ENCODE results near the gene TMEM131.
"Not testable (repeated sequence)": the region's sequence is repeated elsewhere in the genome, so short reads cannot be mapped to it uniquely, and the experiment has no call there.

Gene TMEM131

GRCh38 chr2:98025481-98026037 lies 29.8 kb upstream of the TMEM131 start:
- Histone ChIP-seq H2BK12ac (ENCODE audit: low read length) (no peak overlapping the region), H2BK5ac (ENCODE audit: low read length) (no peak overlapping the region), H2BK15ac (ENCODE audit: low read length) (no peak overlapping the region), H2AFZ (ENCODE audit: low read length) (no peak overlapping the region), H3K27ac (replicated peaks; ENCODE audit: low read length) (no peak overlapping the region), H3K14ac (ENCODE audit: low read length) (no peak overlapping the region), H3K36me3 (replicated peaks in 1 of 2; ENCODE audit: control insufficient read depth in 2 of 2, insufficient read depth in 2 of 2, low read length in 2 of 2) (no peaks in the 10 kb centered on the region), H3K79me1 (ENCODE audit: low read depth, low read length) (no peaks in the 10 kb centered on the region), H4K91ac (ENCODE audit: low read depth, low read length, poor library complexity) (no peak overlapping the region), H3K9me3 (replicated peaks in 1 of 2; ENCODE audit: control insufficient read depth in 2 of 2, insufficient read depth in 1 of 2, low read depth in 1 of 2, low read length in 2 of 2) (no peaks in the 10 kb centered on the region), H4K8ac (ENCODE audit: low read depth, low read length) (no peak overlapping the region), H2BK120ac (ENCODE audit: low read depth, low read length) (no peak overlapping the region), H3K4me3 (ENCODE audit: low read length in 2 of 2) (no peak overlapping the region), H3K27me3 (ENCODE audit: control insufficient read depth in 3 of 3, insufficient read depth in 3 of 3, low read depth in 1 of 3, low read length in 3 of 3) (peaks cover 0 to 2% (median 0%) of the 10 kb centered on the region in 3 experiments), H3K4ac (ENCODE audit: low read length) (no peak overlapping the region), H3K4me1 (ENCODE audit: control insufficient read depth in 2 of 2, insufficient read depth in 1 of 2, low read depth in 1 of 2, low read length in 2 of 2) (peaks cover 15 to 20% of the 10 kb centered on the region in 2 donors), H2AK5ac (ENCODE audit: low read depth, low read length) (no peak overlapping the region), H3K23ac (ENCODE audit: low read depth, low read length, poor library complexity) (no peak overlapping the region), H3K18ac (ENCODE audit: low read length) (no peak overlapping the region), H3K4me2 (ENCODE audit: insufficient read depth, low read length, poor library complexity, severe bottlenecking) (no peak overlapping the region), H3K9ac (ENCODE audit: low read depth, low read length, poor library complexity) (no peak overlapping the region)
- DNase-seq (ENCODE audit: low spot score): no peak

GRCh38 chr2:98022067-98022466 lies 26.3 kb upstream of the TMEM131 start:
- H2AFZ ChIP-seq (ENCODE audit: low read length); H3K27ac ChIP-seq (replicated peaks; ENCODE audit: low read length); H3K4me1 ChIP-seq (ENCODE audit: control insufficient read depth in 2 of 2, insufficient read depth in 1 of 2, low read depth in 1 of 2, low read length in 2 of 2); H4K91ac ChIP-seq (ENCODE audit: low read depth, low read length, poor library complexity); H3K4me3 ChIP-seq (ENCODE audit: low read length in 2 of 2); H3K79me1 ChIP-seq (ENCODE audit: low read depth, low read length); H2BK120ac ChIP-seq (ENCODE audit: low read depth, low read length); H2BK5ac ChIP-seq (ENCODE audit: low read length); H3K14ac ChIP-seq (ENCODE audit: low read length); H2AK5ac ChIP-seq (ENCODE audit: low read depth, low read length); H3K27me3 ChIP-seq (ENCODE audit: control insufficient read depth in 3 of 3, insufficient read depth in 3 of 3, low read depth in 1 of 3, low read length in 3 of 3); H3K23ac ChIP-seq (ENCODE audit: low read depth, low read length, poor library complexity); H2BK12ac ChIP-seq (ENCODE audit: low read length); DNase-seq (ENCODE audit: low spot score); H3K18ac ChIP-seq (ENCODE audit: low read length); H3K9ac ChIP-seq (ENCODE audit: low read depth, low read length, poor library complexity); H4K8ac ChIP-seq (ENCODE audit: low read depth, low read length); H3K36me3 ChIP-seq (replicated peaks in 1 of 2; ENCODE audit: control insufficient read depth in 2 of 2, insufficient read depth in 2 of 2, low read length in 2 of 2); H3K4me2 ChIP-seq (ENCODE audit: insufficient read depth, low read length, poor library complexity, severe bottlenecking); H3K9me3 ChIP-seq (replicated peaks in 1 of 2; ENCODE audit: control insufficient read depth in 2 of 2, insufficient read depth in 1 of 2, low read depth in 1 of 2, low read length in 2 of 2); H2BK15ac ChIP-seq (ENCODE audit: low read length); H3K4ac ChIP-seq (ENCODE audit: low read length): not testable (repeated sequence)
- no CpG with 5 or more reads among the region's 3 CpGs for WGBS, 2 donors (ENCODE audit: extremely low coverage in 2 of 2, insufficient read length in 2 of 2, insufficient replicate concordance in 1 of 2)

GRCh38 chr2:98020992-98021713 lies 25.4 kb upstream of the TMEM131 start:
- Histone ChIP-seq H3K27me3 (ENCODE audit: control insufficient read depth in 3 of 3, insufficient read depth in 3 of 3, low read depth in 1 of 3, low read length in 3 of 3) (no peaks in the 10 kb centered on the region), H2AFZ (ENCODE audit: low read length) (no peak overlapping the region), H2BK15ac (ENCODE audit: low read length) (no peak overlapping the region), H2AK5ac (ENCODE audit: low read depth, low read length) (no peak overlapping the region), H2BK5ac (ENCODE audit: low read length) (no peak overlapping the region), H3K14ac (ENCODE audit: low read length) (no peak overlapping the region), H4K8ac (ENCODE audit: low read depth, low read length) (no peak overlapping the region), H3K4me3 (ENCODE audit: low read length in 2 of 2) (no peak overlapping the region), H3K9ac (ENCODE audit: low read depth, low read length, poor library complexity) (no peak overlapping the region), H2BK120ac (ENCODE audit: low read depth, low read length) (no peak overlapping the region), H4K91ac (ENCODE audit: low read depth, low read length, poor library complexity) (no peak overlapping the region), H3K36me3 (replicated peaks in 1 of 2; ENCODE audit: control insufficient read depth in 2 of 2, insufficient read depth in 2 of 2, low read length in 2 of 2) (no peaks in the 10 kb centered on the region), H3K4ac (ENCODE audit: low read length) (no peak overlapping the region), H3K23ac (ENCODE audit: low read depth, low read length, poor library complexity) (no peak overlapping the region), H2BK12ac (ENCODE audit: low read length) (no peak overlapping the region), H3K9me3 (replicated peaks in 1 of 2; ENCODE audit: control insufficient read depth in 2 of 2, insufficient read depth in 1 of 2, low read depth in 1 of 2, low read length in 2 of 2) (peaks cover 0 to 3% of the 10 kb centered on the region in 2 donors), H3K27ac (replicated peaks; ENCODE audit: low read length) (no peak overlapping the region), H3K79me1 (ENCODE audit: low read depth, low read length) (no peaks in the 10 kb centered on the region), H3K18ac (ENCODE audit: low read length) (no peak overlapping the region), H3K4me1 (ENCODE audit: control insufficient read depth in 2 of 2, insufficient read depth in 1 of 2, low read depth in 1 of 2, low read length in 2 of 2) (peaks cover 8 to 9% of the 10 kb centered on the region in 2 donors), H3K4me2 (ENCODE audit: insufficient read depth, low read length, poor library complexity, severe bottlenecking) (no peak overlapping the region)
- no peak for DNase-seq (ENCODE audit: low spot score)
- WGBS, 2 donors (ENCODE audit: extremely low coverage in 2 of 2, insufficient read length in 2 of 2, insufficient replicate concordance in 1 of 2): no CpG with 5 or more reads among the region's 11 CpGs

GRCh38 chr2:98020516-98020915 lies 24.8 kb upstream of the TMEM131 start:
- Histone ChIP-seq H2AK5ac (ENCODE audit: low read depth, low read length) (no peak overlapping the region), H3K36me3 (replicated peaks in 1 of 2; ENCODE audit: control insufficient read depth in 2 of 2, insufficient read depth in 2 of 2, low read length in 2 of 2) (no peaks in the 10 kb centered on the region), H2BK120ac (ENCODE audit: low read depth, low read length) (no peak overlapping the region), H2AFZ (ENCODE audit: low read length) (no peak overlapping the region), H3K23ac (ENCODE audit: low read depth, low read length, poor library complexity) (no peak overlapping the region), H2BK5ac (ENCODE audit: low read length) (no peak overlapping the region), H3K14ac (ENCODE audit: low read length) (no peak overlapping the region), H3K27ac (replicated peaks; ENCODE audit: low read length) (no peak overlapping the region), H3K4me1 (ENCODE audit: control insufficient read depth in 2 of 2, insufficient read depth in 1 of 2, low read depth in 1 of 2, low read length in 2 of 2) (peaks cover 8 to 9% of the 10 kb centered on the region in 2 donors), H2BK15ac (ENCODE audit: low read length) (no peak overlapping the region), H3K27me3 (ENCODE audit: control insufficient read depth in 3 of 3, insufficient read depth in 3 of 3, low read depth in 1 of 3, low read length in 3 of 3) (no peaks in the 10 kb centered on the region), H3K4me2 (ENCODE audit: insufficient read depth, low read length, poor library complexity, severe bottlenecking) (no peak overlapping the region), H4K91ac (ENCODE audit: low read depth, low read length, poor library complexity) (no peak overlapping the region), H3K4me3 (ENCODE audit: low read length in 2 of 2) (no peak overlapping the region), H3K4ac (ENCODE audit: low read length) (no peak overlapping the region), H4K8ac (ENCODE audit: low read depth, low read length) (no peak overlapping the region), H2BK12ac (ENCODE audit: low read length) (no peak overlapping the region), H3K9me3 (replicated peaks in 1 of 2; ENCODE audit: control insufficient read depth in 2 of 2, insufficient read depth in 1 of 2, low read depth in 1 of 2, low read length in 2 of 2) (peaks cover 0 to 3% of the 10 kb centered on the region in 2 donors), H3K18ac (ENCODE audit: low read length) (no peak overlapping the region), H3K79me1 (ENCODE audit: low read depth, low read length) (no peaks in the 10 kb centered on the region), H3K9ac (ENCODE audit: low read depth, low read length, poor library complexity) (no peak overlapping the region)
- DNase-seq (ENCODE audit: low spot score): no peak
- no CpG with 5 or more reads among the region's 6 CpGs for WGBS, 2 donors (ENCODE audit: extremely low coverage in 2 of 2, insufficient read length in 2 of 2, insufficient replicate concordance in 1 of 2)

Data from neuronal stem cell (in vitro differentiated cells).